ENCODE data around the gene OTOA. TPM values are rescaled to one million over a fixed set of nuclear protein-coding genes. Genes with fewer than 3 reads are reported as not detected.

OTOA gene
- total RNA-seq, 4 donors from 2014 or later: 0.40 TPM; not detected in 3

GRCh38 chr16:21698169-21699032, 34.6 kb downstream of the OTOA start:
- no peaks in the 10 kb centered on the region for H3K36me3 ChIP-seq
- no peaks in the 10 kb centered on the region for H3K4me1 ChIP-seq
- DNase-seq (ENCODE audit: low spot score in 2 of 2): no peak
- no peaks in the 10 kb centered on the region for H3K27me3 ChIP-seq
- H3K27ac ChIP-seq: no peak overlapping the region
- no peak overlapping the region for H3K4me3 ChIP-seq
- WGBS: 76% methylated on average over 9 of the region's 9 CpGs
- TF ChIP-seq CTCF (IDR thresholded peaks at IDR 0.05) (no peak), POLR2A (IDR thresholded peaks at IDR 0.05) (no peak), POLR2AphosphoS5 (IDR thresholded peaks at IDR 0.05) (no peak), EP300 (IDR thresholded peaks at IDR 0.05) (no peak)
- no peaks in the 10 kb centered on the region for H3K9me3 ChIP-seq

- TF ChIP-seq EP300 (IDR thresholded peaks at IDR 0.05): no peak
- no peak for TF ChIP-seq CTCF (IDR thresholded peaks at IDR 0.05)
- no peak for TF ChIP-seq POLR2AphosphoS5 (IDR thresholded peaks at IDR 0.05)
- TF ChIP-seq POLR2A (IDR thresholded peaks at IDR 0.05): no peak
- no peak for DNase-seq (ENCODE audit: low spot score in 2 of 2)
- Histone ChIP-seq H3K9me3 (no peaks in the 10 kb centered on the region), H3K4me3 (no peak overlapping the region), H3K36me3 (no peaks in the 10 kb centered on the region), H3K27me3 (no peaks in the 10 kb centered on the region), H3K27ac (no peak overlapping the region), H3K4me1 (no peaks in the 10 kb centered on the region)
- WGBS: 73% methylated on average over 2 of the region's 2 CpGs
These were observed 37.5 kb downstream of the OTOA start for GRCh38 chr16:21701271-21701670.

- no peaks in the 10 kb centered on the region for H3K4me1 ChIP-seq
- TF ChIP-seq CTCF (IDR thresholded peaks at IDR 0.05): no peak
- no peak for DNase-seq (ENCODE audit: low spot score in 2 of 2)
- no peak overlapping the region for H3K27ac ChIP-seq
- WGBS: 68% methylated on average over 3 of the region's 3 CpGs
- H3K36me3 ChIP-seq: no peaks in the 10 kb centered on the region
- H3K9me3 ChIP-seq: no peaks in the 10 kb centered on the region
- H3K27me3 ChIP-seq: no peaks in the 10 kb centered on the region
- no peak overlapping the region for H3K4me3 ChIP-seq
These were observed 38.5 kb downstream of the OTOA start for GRCh38 chr16:21702276-21702675.

- Histone ChIP-seq H3K4me3 (no peak overlapping the region), H3K4me1 (peaks cover under 1% of the 10 kb centered on the region), H3K27me3 (no peaks in the 10 kb centered on the region), H3K36me3 (no peaks in the 10 kb centered on the region), H3K27ac (no peak overlapping the region), H3K9me3 (no peaks in the 10 kb centered on the region)
- 51% methylated on average over 2 of the region's 2 CpGs for WGBS
- no peak for DNase-seq (ENCODE audit: low spot score in 2 of 2)
- TF ChIP-seq EP300 (IDR thresholded peaks at IDR 0.05): no peak
- no peak for TF ChIP-seq POLR2A (IDR thresholded peaks at IDR 0.05)
- no peak for TF ChIP-seq POLR2AphosphoS5 (IDR thresholded peaks at IDR 0.05)
- no peak for TF ChIP-seq CTCF (IDR thresholded peaks at IDR 0.05)
These were observed 39.4 kb downstream of the OTOA start for GRCh38 chr16:21703156-21703555.

- Histone ChIP-seq H3K9me3 (no peaks in the 10 kb centered on the region), H3K4me1 (peaks cover 4% of the 10 kb centered on the region), H3K27ac (no peak overlapping the region), H3K27me3 (no peaks in the 10 kb centered on the region), H3K36me3 (no peaks in the 10 kb centered on the region), H3K4me3 (no peak overlapping the region)
- no peak for TF ChIP-seq POLR2AphosphoS5 (IDR thresholded peaks at IDR 0.05)
- no peak for TF ChIP-seq CTCF (IDR thresholded peaks at IDR 0.05)
- TF ChIP-seq POLR2A (IDR thresholded peaks at IDR 0.05): no peak
- no peak for TF ChIP-seq EP300 (IDR thresholded peaks at IDR 0.05)
- 58% methylated on average over 5 of the region's 5 CpGs for WGBS
- no peak for DNase-seq (ENCODE audit: low spot score in 2 of 2)
These were observed 39.9 kb downstream of the OTOA start for GRCh38 chr16:21703589-21704174.
